Measurements from ENCODE around the gene DUOX1.
"Not testable (repeated sequence)": the region's sequence is repeated elsewhere in the genome, so short reads cannot be mapped to it uniquely, and the experiment has no call there.

The DUOX1 gene

GRCh38 chr15:45121706-45122417, 7.9 kb upstream of the DUOX1 start:
- no peak for DNase-seq

- no peak for DNase-seq
Measured at GRCh38 chr15:45122719-45123118, 7.1 kb upstream of the DUOX1 start.

DNA sequence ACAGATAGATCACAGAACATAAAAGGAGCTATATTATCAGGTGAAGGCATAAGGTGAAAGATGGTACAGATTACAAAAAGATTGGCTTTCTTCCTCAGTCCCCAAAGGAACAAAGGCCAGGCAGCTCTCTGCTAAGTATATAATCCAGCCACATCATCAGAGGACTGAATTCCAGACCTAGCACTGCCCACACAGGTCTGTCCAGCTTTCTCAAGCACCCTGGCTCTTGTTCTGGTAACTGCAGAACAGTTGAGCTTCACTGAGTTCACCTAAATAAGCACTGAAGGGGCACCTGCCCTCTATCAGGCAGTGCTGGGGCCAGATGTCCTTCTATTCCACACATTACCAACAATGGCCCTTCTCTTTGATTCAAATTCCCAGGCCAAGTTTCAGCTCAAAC, 6.4 kb upstream of the DUOX1 start:
- DNase-seq: no peak

- DNase-seq: no peak
Measured at GRCh38 chr15:45126535-45127158, 3.1 kb upstream of the DUOX1 start.

- no peak for DNase-seq
Measured at GRCh38 chr15:45128971-45129639, 689 bp upstream of the DUOX1 start.

- DNase-seq: no peak
Measured at GRCh38 chr15:45130291-45131000, 652 bp downstream of the DUOX1 start.

- no peak for DNase-seq
Measured at GRCh38 chr15:45131510-45131909, 1.7 kb downstream of the DUOX1 start.

- DNase-seq: no peak
Measured at GRCh38 chr15:45132844-45133560, 3.2 kb downstream of the DUOX1 start.

DNA sequence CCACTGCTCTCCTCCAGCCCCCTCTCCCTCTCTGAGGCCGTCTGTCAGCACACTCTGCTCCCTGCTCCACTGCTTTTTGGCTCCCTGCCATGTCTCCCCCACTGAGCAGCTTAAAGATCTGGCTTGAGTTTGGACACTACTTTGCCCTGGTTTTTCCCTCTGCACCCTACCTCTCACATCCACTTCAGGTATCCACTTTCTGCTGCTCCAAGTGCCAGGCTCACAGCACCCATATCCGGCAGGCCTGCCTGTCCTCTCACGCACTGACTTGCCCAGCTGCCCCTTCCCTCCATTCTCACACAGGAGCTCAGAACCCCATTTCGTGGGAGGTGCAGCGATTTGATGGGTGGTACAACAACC, 3.7 kb downstream of the DUOX1 start:
- no peak for DNase-seq

DNA sequence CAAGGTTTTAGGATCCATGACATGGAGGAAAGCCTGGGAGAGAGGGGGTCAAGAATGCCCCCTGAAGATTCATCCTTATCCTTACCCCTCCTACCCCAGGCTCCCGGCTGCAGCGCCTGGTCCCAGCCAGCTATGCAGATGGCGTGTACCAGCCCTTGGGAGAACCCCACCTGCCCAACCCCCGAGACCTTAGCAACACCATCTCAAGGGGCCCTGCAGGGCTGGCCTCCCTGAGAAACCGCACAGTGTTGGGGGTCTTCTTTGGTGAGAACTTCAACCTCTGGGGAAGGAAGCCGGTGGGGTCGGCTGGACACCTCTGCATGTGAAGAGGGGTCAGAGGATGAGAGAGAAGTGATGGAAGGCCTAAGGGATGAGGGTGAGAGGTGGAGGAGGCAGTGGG, 4.3 kb downstream of the DUOX1 start:
- DNase-seq: no peak

GRCh38 chr15:45134682-45135604, 5.1 kb downstream of the DUOX1 start:
- no peak for DNase-seq

DNA sequence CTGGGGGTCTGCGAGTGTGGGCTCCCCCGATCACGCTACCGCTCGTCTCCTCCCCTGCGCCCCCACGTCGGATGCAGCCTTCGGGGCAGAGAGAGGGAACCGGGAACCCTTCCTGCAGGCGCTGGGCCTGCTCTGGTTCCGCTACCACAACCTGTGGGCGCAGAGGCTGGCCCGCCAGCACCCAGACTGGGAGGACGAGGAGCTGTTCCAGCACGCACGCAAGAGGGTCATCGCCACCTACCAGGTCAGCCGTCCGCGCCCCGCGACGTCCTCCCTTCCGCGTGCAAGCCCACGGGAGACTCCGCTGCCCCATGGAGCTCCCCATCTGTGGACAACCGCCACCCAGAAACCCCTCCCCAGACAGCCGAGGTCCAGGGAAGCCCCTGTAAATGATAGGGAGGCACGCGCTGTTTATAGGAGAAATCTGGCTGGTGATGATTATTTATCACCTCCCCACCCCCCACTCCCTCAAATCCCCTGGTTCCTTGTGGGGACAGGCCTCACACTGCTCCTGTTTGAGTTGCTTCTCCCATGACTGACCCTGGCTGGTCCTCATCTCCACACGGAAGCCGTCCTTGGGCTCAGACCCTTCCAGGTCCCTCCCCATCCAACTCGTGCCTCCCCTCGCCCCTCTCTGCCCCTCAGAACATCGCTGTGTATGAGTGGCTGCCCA, 6.0 kb downstream of the DUOX1 start:
- DNase-seq: not testable (repeated sequence)

DNA sequence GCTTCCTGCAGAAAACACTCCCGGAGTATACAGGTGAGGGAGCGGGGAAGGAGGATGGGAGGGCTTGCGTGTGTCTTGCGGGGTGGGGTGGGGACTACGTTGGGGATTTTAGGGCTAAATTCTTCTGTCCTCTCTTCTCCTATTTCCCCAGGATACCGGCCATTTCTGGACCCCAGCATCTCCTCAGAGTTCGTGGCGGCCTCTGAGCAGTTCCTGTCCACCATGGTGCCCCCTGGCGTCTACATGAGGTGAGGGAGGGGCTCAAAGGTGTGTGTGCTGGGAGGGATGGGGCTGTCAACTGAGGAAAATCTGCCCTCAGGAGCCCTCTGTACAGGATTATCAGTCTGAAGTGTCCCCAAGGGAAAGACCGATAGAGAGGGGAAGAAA, 6.6 kb downstream of the DUOX1 start:
- no peak for DNase-seq

DNA sequence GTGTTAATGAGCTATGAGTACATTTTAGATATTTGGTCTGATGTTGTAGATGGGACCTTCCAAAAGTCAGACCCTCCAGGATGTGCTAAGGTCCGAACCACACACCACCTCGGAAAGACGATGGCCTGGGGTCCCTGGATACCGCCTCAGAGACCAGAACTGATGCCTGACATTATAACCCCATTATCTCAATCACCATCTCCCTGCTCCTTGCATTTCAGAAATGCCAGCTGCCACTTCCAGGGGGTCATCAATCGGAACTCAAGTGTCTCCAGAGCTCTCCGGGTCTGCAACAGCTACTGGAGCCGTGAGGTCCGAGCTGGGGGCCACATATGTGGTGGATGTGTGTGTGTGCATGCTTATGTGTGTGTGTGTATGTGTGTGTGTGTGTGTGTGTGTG, 7.9 kb downstream of the DUOX1 start:
- DNase-seq: no peak

DNA sequence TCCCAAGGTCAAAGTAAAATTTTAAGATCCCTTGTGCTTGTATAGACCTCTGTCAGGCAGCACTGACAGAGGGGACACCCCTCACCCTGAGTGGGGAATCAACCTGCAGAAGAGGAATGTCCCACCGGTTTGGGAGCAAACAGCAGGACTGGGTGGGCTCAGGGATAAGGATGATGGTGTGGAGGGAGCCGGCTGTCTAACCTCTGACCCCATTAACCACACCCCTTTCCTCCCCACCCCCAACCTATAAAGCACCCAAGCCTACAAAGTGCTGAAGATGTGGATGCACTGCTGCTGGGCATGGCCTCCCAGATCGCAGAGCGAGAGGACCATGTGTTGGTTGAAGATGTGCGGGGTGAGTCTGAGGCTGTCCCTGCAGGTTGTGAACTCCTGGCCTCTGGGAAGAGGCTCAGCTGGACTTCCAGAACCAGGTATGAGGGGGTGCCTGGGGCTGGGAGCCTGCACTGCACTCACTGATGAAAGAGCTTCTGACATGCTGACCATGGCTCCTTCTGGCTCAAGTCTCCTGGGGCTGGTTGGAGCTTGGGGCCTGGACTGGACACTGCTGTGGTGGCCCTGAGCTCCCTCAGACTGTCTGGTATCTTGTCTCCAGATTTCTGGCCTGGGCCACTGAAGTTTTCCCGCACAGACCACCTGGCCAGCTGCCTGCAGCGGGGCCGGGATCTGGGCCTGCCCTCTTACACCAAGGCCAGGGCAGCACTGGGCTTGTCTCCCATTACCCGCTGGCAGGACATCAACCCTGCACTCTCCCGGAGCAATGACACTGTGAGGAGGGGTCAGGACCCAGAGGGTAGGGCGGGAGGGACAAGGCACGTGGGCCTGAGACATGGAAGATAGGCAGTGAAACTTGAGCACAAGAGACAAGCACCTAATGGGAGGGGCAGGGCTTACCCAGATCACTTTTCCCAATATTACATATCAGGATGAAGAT, 9.3 kb downstream of the DUOX1 start:
- DNase-seq: no peak

- DNase-seq: no peak
Measured at GRCh38 chr15:45139770-45140169, 10.0 kb downstream of the DUOX1 start.

DNA sequence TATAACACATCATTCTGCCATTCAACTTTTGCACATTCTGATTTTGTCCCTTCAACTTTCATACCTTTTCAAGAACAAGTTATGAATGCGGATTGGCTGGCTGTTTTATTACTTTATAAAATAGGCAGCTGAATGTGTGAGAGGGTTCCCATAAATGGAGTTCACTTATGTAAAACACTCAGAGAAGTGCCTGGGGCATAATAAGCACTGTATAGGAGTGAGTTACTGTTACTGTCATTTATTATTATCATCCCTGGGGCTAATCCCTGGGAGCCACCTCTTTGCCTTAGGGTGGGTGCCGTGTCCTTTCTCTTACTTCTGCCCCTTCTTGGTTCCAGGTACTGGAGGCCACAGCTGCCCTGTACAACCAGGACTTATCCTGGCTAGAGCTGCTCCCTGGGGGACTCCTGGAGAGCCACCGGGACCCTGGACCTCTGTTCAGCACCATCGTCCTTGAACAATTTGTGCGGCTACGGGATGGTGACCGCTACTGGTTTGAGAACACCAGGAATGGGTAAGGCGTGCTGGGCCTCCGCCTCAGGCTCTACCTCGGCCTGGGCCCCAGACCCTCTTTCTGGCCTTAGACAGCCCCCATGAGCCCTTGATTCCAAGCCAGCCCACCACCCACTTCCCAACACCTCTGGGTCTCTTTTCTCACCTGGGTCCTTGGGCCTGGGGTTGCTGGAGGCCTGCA, 10.9 kb downstream of the DUOX1 start:
- no peak for DNase-seq

DNA sequence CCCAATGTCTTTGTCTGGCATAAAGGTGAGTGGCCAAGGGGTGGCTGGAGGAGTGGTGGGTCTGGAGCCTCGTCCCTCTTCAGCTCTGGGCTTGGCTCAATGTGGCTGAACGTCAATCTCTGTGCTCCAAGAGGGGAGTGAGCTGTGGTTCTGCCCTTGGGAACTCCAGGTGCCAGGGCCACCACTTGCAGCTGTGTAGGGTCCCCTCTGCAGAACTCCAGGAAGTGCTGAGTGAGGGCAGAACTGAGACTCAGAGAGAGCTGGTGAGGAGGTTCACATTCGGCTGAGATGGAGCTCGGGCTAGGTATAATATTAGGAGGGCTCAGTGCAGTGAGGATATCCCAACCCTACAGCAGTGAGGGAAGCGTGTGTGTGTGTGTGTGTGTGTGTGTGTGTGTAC, 11.6 kb downstream of the DUOX1 start:
- no peak for DNase-seq

GRCh38 chr15:45143056-45143455, 13.3 kb downstream of the DUOX1 start:
- DNase-seq: no peak

DNA sequence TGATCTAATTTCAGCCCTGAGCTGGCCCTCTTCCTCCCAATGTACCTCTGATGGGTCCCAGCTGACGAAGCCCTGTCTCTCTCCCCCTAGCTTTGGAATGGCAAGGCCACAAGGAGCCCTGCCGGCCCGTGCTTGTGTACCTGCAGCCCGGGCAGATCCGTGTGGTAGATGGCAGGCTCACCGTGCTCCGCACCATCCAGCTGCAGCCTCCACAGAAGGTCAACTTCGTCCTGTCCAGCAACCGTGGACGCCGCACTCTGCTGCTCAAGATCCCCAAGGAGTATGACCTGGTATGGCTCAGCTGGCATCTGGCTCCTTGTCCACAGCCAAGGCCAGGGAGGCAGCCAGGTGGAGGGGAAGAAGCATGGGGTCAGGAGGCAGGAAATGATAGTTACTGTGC, 14.2 kb downstream of the DUOX1 start:
- no peak for DNase-seq

Measured in activated CD4-positive, CD25-positive, alpha-beta regulatory T cell treated with anti-CD3 and anti-CD28 coated beads, Interleukin-2, amount 50 U/mL, for 72 hours (primary cell).